A549 (cell line): ENCODE data around the gene GUCY1A2. TPM values are rescaled to one million over a fixed set of nuclear protein-coding genes. Genes with fewer than 3 reads are reported as not detected.

Experiments
- ATAC-seq, 2 experiments: fragments of 200-7000 bp in 1 of 2; fragments of >200 bp in 1 of 2; cut with Nextera tagmentation in 1 of 2; cut with Tn5 transposase in 1 of 2; 3 replicates each; pipeline versions ENCODE4 v1.8.0 to v1.9.1; 2018 to 2020; ENCODE audit warnings: mild to moderate bottlenecking in 1 of 2, moderate library complexity in 1 of 2
- CTCF ChIA-PET: fragments of 300-600 bp; sonication (Branson Sonifier 250); formaldehyde crosslinking; extraction: SDS; loops from one replicate; lab custom pipeline; 2021; ENCODE audit warnings: antibody characterized with exemption, inconsistent platforms; lab: Yijun Ruan, JAX
- POLR2A ChIA-PET: fragments of 350-600 bp; formaldehyde crosslinking; extraction: SDS; loops from one replicate; lab custom pipeline; 2021; ENCODE audit warnings: antibody characterized with exemption, inconsistent platforms; lab: Yijun Ruan, JAX
- DNase-seq, 2 experiments: peaks; one replicate each; pipeline versions ENCODE4 v3.0.0 to v3.0.0-alpha.2; 2011 to 2016; ENCODE audit warnings: low read depth in 1 of 2, low spot score in 1 of 2
- FAIRE-seq: peaks from 2 replicates; lab custom pipeline; 2011; peaks lifted over from hg19 to GRCh38; lab: Jason Lieb, UNC
- H3K27ac ChIP-seq, 2 experiments: fragments of >200 bp; sonication (Bioruptor Twin); formaldehyde crosslinking; 3 replicates each; pipeline ENCODE4 v1.5.1; 2016 to 2017
- H3K4me1 ChIP-seq: fragments of >200 bp; sonication (Bioruptor Twin); formaldehyde crosslinking; 3 replicates; pipeline ENCODE4 v1.6.1; 2016
- H3K4me2 ChIP-seq: fragments of >200 bp; sonication (Bioruptor Twin); formaldehyde crosslinking; 3 replicates; pipeline ENCODE4 v1.6.1; 2016
- H3K4me3 ChIP-seq: fragments of >200 bp; sonication (Bioruptor Twin); formaldehyde crosslinking; 3 replicates; pipeline ENCODE4 v1.5.1; 2016
- H3K9me3 ChIP-seq: fragments of >200 bp; sonication (Bioruptor Twin); formaldehyde crosslinking; 3 replicates; pipeline ENCODE4 v1.6.1; 2016
- CBX8 ChIP-seq: fragments of 200-600 bp; sonication (generic); IDR thresholded peaks from 2 replicates; pipeline ENCODE4 v1.6.1; 2016
- CHD2 ChIP-seq: fragments of 150-350 bp; IDR thresholded peaks from 2 replicates; pipeline ENCODE4 v1.6.1; 2014; ENCODE audit warnings: low read length; ENCODE audit not compliant: partially characterized antibody
- EHF ChIP-seq: fragments of 250-450 bp; sonication (Bioruptor Pico); IDR thresholded peaks from 2 replicates; pipeline ENCODE4 v1.5.0; 2020; ENCODE audit warnings: mild to moderate bottlenecking
- EHMT2 ChIP-seq: fragments of 200-600 bp; sonication (generic); IDR thresholded peaks from 2 replicates; pipeline ENCODE4 v1.6.1; 2016; ENCODE audit warnings: antibody characterized with exemption, low read depth, mild to moderate bottlenecking, moderate library complexity
- ELK1 ChIP-seq: fragments of 150-350 bp; IDR thresholded peaks from 2 replicates; pipeline ENCODE4 v1.6.1; 2014; ENCODE audit warnings: low read depth, mild to moderate bottlenecking, low read length
- ESRRA ChIP-seq: fragments of 150-350 bp; IDR thresholded peaks from 2 replicates; pipeline ENCODE4 v1.6.1; 2014; ENCODE audit warnings: mild to moderate bottlenecking, low read length, borderline replicate concordance
- FOSB ChIP-seq: fragments of 250-450 bp; sonication (Bioruptor Pico); IDR thresholded peaks from 2 replicates; pipeline ENCODE4 v1.5.0; 2020; ENCODE audit warnings: mild to moderate bottlenecking, moderate library complexity
- GATA3 ChIP-seq: IDR thresholded peaks from 2 replicates; pipeline ENCODE4 v1.6.1; 2012; ENCODE audit warnings: borderline replicate concordance
- HES2 ChIP-seq: fragments of >200 bp; sonication (Bioruptor Twin); formaldehyde crosslinking; IDR thresholded peaks from 2 replicates; pipeline ENCODE4 v1.6.1; 2016
- HEYL ChIP-seq: fragments of 250-450 bp; sonication (Bioruptor Pico); IDR thresholded peaks from 2 replicates; pipeline ENCODE4 v1.8.0; 2021; ENCODE audit warnings: mild to moderate bottlenecking, moderate library complexity
- HOXA7 ChIP-seq: fragments of 250-450 bp; sonication (Bioruptor Pico); IDR thresholded peaks from 2 replicates; pipeline ENCODE4 v1.5.0; 2020; ENCODE audit warnings: mild to moderate bottlenecking, moderate library complexity
- KDM1A ChIP-seq: fragments of 200-600 bp; sonication (generic); IDR thresholded peaks from 2 replicates; pipeline ENCODE4 v1.6.1; 2016; ENCODE audit warnings: low read depth, mild to moderate bottlenecking
- KDM5A ChIP-seq: fragments of 200-600 bp; sonication (generic); IDR thresholded peaks from 2 replicates; pipeline ENCODE4 v1.6.1; 2016; ENCODE audit warnings: antibody characterized with exemption, mild to moderate bottlenecking
- MAFK ChIP-seq: fragments of 450-650 bp; IDR thresholded peaks from 2 replicates; pipeline ENCODE4 v1.6.1; 2014; ENCODE audit not compliant: partially characterized antibody
- POLR2A ChIP-seq: IDR thresholded peaks from 2 replicates; pipeline ENCODE4 v1.6.1; 2012; ENCODE audit warnings: mild to moderate bottlenecking, low read length
- REST ChIP-seq: fragments of 200-600 bp; sonication (generic); IDR thresholded peaks from 2 replicates; pipeline ENCODE4 v1.6.1; 2016; ENCODE audit warnings: antibody characterized with exemption, mild to moderate bottlenecking, moderate library complexity
- RFX5 ChIP-seq: fragments of 450-650 bp; IDR thresholded peaks from 2 replicates; pipeline ENCODE4 v1.7.1; 2014; ENCODE audit warnings: antibody characterized with exemption, mild to moderate bottlenecking, moderate library complexity
- SREBF2 ChIP-seq: fragments of 450-650 bp; IDR thresholded peaks from 2 replicates; pipeline ENCODE4 v1.6.1; 2014; ENCODE audit warnings: mild to moderate bottlenecking, moderate library complexity
- TFCP2L1 ChIP-seq: fragments of 250-450 bp; sonication (Bioruptor Pico); IDR thresholded peaks from 2 replicates; pipeline ENCODE4 v1.5.0; 2021; ENCODE audit warnings: mild to moderate bottlenecking
- WGBS: methylation state at CpG from one replicate; pipeline ENCODE4 v1.1.6; 2017; ENCODE audit errors: missing lambda C conversion rate; 5-methylcytosine and 5-hydroxymethylcytosine counted together
- polyA plus RNA-seq, 4 experiments: library from polyadenylated mRNA; depleted of rRNA in 3 of 4; stranded (reverse); fragments of >200 nt; fragmentation: RNase III in 1 of 4; extraction: RNeasy Plus Mini Kit Qiagen cat#74134 plus additional on column Dnase treatment in 1 of 4; gene quantifications; 2 replicates in 3 of 4; 3 replicates in 1 of 4; pipeline ENCODE4 v1.2.3, GENCODE V29; 2011 to 2017
- TF ChIP-seq, protein P1 (sequence below): fragments of >200 bp; sonication (Bioruptor Twin); formaldehyde crosslinking; IDR thresholded peaks from 3 replicates; pipeline ENCODE4 v1.5.1; 2016
- TF ChIP-seq, protein P2 (sequence below): fragments of 450-650 bp; IDR thresholded peaks from 2 replicates; pipeline ENCODE4 v1.6.1; 2014; ENCODE audit warnings: antibody characterized with exemption

The GUCY1A2 gene
- polyA plus RNA-seq, 2 of the 4 experiments (the other 2 are of a cell fraction), result 0.12 to 0.16 TPM

GRCh38 chr11:107020594-107020993, 2.3 kb upstream of the GUCY1A2 start:
- FAIRE-seq (no peak), DNase-seq (no peak), ATAC-seq (no peak)
- Histone ChIP-seq H3K4me2 (no peak overlapping the region), H3K27ac (no peak overlapping the region), H3K9me3 (no peaks in the 10 kb centered on the region), H3K4me3 (no peak overlapping the region), H3K4me1 (0 out of 3 replicates have a peak, but pooled peaks cover 4% of the 10 kb centered on the region)
- CTCF ChIA-PET, result no interaction called here
- 38% methylated on average over 2 of the region's 2 CpGs for WGBS
- POLR2A ChIA-PET, result no interaction called here
- TF ChIP-seq TFCP2L1 (no peak), CHD2 (no peak), ELK1 (no peak), POLR2A (no peak), CBX8 (no peak), RFX5 (no peak), SREBF2 (no peak), ESRRA (no peak), HES2 (no peak), MAFK (no peak), KDM1A (no peak), GATA3 (no peak)
- TF ChIP-seq, protein P1, sequence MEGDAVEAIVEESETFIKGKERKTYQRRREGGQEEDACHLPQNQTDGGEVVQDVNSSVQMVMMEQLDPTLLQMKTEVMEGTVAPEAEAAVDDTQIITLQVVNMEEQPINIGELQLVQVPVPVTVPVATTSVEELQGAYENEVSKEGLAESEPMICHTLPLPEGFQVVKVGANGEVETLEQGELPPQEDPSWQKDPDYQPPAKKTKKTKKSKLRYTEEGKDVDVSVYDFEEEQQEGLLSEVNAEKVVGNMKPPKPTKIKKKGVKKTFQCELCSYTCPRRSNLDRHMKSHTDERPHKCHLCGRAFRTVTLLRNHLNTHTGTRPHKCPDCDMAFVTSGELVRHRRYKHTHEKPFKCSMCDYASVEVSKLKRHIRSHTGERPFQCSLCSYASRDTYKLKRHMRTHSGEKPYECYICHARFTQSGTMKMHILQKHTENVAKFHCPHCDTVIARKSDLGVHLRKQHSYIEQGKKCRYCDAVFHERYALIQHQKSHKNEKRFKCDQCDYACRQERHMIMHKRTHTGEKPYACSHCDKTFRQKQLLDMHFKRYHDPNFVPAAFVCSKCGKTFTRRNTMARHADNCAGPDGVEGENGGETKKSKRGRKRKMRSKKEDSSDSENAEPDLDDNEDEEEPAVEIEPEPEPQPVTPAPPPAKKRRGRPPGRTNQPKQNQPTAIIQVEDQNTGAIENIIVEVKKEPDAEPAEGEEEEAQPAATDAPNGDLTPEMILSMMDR, result no peak

DNA sequence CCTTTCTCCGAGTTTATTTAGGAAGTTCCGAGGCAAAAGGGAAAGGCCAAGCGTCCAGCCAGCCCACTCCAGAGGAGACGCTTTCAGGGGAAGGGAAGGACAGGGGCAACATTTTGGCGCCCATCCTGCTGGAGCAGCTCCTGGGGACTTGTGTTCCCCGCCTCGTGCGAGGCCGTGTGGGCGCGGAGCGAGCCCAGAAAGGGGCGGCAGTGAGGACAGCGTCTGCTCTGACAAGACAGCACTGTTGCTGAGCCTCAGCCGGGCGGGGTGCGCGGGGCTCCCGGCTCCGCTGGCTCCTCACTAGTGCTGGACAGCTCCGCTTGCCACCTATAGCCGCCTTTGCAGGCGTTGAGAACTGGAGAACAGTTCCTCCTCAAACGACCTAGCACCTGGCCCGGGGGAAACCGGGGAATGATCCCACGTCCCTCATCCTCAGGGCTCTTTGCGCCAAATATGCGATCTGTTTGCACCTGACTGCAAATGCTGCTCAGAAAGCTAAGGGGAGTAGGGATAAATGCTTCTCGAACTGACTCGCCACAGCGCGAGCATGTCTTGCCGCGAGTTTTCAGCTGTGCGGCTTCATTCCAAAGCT, 722 bp upstream of the GUCY1A2 start:
- 25% methylated on average over 21 of the region's 36 CpGs for WGBS
- peak overlapping the region; percentile 96 for H3K4me2 ChIP-seq
- no peaks in the 10 kb centered on the region for H3K9me3 ChIP-seq
- peak overlapping the region; percentile 62 for H3K4me3 ChIP-seq
- DNase-seq, result peak; percentile 32 to 36
- CTCF ChIA-PET, result interaction anchor here (0.6 kb wide), 1 partner anchor 25 kb away, joined by 3 read pairs; no protein-coding TSS in a partner anchor
- H3K27ac ChIP-seq, result peak overlapping the region in 1 of 2 experiments; percentile 83; a peak in 1 of 6 replicates
- H3K4me1 ChIP-seq, result peaks cover 15% of the 10 kb centered on the region; the same call in 2 of the 3 replicates
- POLR2A ChIA-PET, result interaction anchor here (0.7 kb wide), 1 partner anchor 121 kb away, joined by 6 read pairs; no protein-coding TSS in a partner anchor
- TF ChIP-seq EHMT2, result 0 out of 2 replicates have a peak, but pooled peaks have one; percentile 54
- TF ChIP-seq, protein P2, sequence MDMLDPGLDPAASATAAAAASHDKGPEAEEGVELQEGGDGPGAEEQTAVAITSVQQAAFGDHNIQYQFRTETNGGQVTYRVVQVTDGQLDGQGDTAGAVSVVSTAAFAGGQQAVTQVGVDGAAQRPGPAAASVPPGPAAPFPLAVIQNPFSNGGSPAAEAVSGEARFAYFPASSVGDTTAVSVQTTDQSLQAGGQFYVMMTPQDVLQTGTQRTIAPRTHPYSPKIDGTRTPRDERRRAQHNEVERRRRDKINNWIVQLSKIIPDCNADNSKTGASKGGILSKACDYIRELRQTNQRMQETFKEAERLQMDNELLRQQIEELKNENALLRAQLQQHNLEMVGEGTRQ, result no peak
- TF ChIP-seq CBX8, result no peak
- no peak for TF ChIP-seq FOSB (CRISPR knock-in tag)
- no peak for TF ChIP-seq POLR2A
- TF ChIP-seq EHF (CRISPR knock-in tag), result no peak
- no peak for TF ChIP-seq HEYL (CRISPR knock-in tag)
- TF ChIP-seq REST, result peak; percentile 88
- TF ChIP-seq HOXA7 (CRISPR knock-in tag), result no peak
- TF ChIP-seq, protein P1, result no peak
- TF ChIP-seq KDM5A, result no peak
- no peak for FAIRE-seq
- ATAC-seq, result peak; percentile 79 to 86
